HG03064 (cell line): ENCODE measurements around the gene SCNN1B.

Experiments
- ATAC-seq: cut with Tn5 transposase; IDR thresholded peaks from one replicate; pipeline ENCODE4 v1.9.1; 2021; ENCODE audit warnings: low read depth; ENCODE audit not compliant: unreplicated experiment

Gene SCNN1B

DNA sequence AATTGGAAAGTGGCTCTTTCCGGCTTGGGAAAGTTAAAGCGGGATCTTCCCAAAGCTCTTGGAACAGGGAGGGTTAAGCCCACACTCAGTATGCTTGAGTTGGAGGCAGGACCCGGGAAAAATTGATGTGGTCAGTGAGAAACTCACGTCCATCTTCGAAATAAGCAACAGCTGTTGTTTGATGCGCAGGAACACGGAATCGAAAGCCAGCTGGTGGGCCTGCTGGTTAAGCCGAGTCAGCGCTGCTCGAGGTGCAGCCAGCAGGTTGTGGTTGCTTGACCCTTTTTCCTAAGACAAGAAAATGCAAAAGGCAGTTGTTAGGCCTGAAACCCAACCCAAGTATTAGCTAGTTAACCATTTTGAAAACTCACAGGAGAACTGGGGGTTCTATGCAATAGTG lies 101.4 kb downstream of the SCNN1B start:
- no peak for ATAC-seq

- ATAC-seq: no peak
Measured at GRCh38 chr16:23406024-23406423, 103.9 kb downstream of the SCNN1B start.

DNA sequence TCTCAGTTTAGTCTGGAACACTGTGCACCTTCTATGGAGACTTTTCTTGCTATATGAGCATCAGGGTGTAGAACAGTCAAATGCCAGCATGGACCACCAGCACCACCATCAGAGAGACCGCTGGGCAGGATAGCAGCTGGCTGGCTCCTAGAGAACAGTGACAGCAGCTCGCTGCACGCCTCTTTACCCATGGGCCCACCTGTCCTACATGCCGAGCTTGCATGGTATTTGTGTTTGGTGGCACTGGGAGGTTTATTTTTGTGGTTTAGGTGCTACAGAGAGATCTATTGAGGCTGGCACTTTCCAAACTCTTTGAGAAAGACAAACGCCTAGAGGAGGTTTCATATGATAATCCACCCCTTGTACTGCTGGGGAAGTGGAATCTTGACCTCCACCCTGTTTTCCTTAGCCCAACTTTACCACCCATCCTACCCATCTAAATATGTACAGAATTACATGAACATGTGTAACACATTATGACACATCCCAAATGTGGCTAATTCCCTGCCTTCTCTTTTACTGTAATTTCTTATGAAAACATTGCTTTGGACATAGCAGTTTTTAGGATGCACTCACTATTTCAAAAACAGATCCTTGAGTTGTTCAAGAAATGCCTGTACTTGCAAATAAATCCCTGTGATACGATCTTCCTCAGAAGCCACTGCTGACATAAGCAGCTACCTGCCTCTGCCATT lies 104.6 kb downstream of the SCNN1B start:
- ATAC-seq: no peak

DNA sequence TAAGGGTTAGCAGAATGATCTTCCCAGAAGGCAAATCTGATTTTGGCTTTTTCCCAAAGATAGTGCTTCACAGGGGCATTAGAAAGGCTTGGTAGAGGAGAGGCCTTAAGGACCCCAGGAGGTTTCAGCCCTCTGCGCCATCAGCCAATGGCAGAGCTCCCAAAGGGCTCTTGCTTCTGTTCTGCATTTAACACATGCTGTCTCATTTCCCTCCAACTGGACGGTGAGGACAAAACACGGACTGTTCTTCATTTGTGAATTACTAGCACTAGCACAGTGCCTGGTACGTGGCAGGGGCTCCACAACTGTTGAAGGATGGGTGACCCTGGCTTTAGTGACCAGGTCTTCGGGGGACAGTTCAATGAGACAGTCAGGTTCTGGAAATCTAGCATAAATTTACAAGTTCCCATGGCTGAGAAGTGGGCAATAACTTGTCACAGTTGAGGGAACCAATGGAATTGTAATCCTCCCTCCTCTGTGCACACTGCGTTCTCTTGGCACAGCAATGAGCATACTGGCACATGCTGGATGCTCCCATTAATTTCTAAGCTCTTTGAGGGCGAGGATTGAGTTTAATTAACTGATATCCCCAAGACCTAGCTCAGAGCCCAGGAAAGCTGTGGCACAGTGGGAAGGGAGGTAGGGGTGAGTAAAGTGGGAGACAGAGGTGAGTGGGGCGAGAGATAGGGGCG lies 105.5 kb downstream of the SCNN1B start:
- no peak for ATAC-seq

- ATAC-seq: no peak
Measured at GRCh38 chr16:23408242-23408822, 106.2 kb downstream of the SCNN1B start.

DNA sequence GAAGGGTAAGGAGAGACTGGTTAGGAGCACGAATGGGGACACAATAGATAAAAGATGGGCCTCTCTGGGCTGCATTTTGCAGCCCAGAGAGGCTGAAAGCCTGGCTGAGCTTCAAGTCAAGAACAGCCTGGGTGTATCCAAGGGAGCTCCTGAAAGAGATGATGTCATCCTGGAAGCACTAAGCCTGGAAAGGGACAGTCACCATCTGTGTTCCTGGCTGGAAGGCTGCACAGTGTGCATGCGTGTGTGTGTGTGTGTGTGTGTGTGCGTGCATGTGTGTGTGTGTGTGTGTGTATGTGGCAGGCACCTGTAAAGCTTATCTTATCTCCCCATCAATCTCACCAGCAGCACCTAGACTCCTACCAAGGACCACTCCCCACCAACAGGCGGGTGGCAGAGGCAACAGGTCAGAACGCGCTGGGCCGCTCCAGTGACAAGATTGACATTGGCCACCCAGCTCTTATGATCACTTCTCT lies 106.8 kb downstream of the SCNN1B start:
- no peak for ATAC-seq

GRCh38 chr16:23409522-23409921 lies 107.4 kb downstream of the SCNN1B start:
- ATAC-seq: no peak

- no peak for ATAC-seq
Measured at GRCh38 chr16:23410176-23410575, 108.1 kb downstream of the SCNN1B start.

DNA sequence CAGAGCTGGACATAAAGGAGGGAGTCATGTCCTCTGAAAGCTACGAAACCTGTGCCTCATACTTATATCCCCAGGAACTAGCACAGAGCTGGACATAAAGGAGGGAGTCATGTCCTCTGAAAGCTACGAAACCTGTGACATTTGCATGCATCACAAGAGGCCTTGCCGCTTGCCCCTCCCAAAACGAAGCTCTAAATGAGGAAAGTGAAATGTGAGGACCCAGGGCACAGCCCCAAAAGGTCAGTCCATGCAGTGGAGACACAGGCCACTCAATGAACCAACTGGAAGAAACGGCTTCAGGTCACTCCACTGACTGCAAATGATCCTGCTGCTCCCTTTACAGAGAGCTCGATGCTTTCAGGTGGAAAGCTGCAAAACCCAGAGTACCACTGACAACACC lies 112.6 kb downstream of the SCNN1B start:
- no peak for ATAC-seq

GRCh38 chr16:23416816-23417215 lies 114.7 kb downstream of the SCNN1B start:
- no peak for ATAC-seq

DNA sequence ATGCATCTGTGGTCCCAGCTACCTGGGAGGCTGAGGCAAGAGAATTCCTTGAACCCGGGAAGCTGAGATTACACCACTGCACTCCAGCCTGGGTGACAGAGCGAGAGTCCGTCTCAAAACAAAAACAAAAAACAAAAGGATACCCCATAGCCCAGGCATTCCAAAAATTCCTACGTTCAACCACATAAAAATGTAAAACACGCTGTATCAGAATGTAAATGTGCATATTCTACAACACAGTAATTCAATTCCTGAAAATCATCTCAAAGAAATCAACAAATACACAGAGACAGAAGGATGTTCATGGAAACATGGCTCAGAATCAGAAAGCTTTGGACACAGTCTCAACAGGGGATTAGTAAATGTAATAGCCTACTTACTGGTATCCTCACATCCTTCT lies 117.9 kb downstream of the SCNN1B start:
- ATAC-seq: no peak

- ATAC-seq: no peak
Measured at GRCh38 chr16:23423496-23424049, 121.5 kb downstream of the SCNN1B start.

DNA sequence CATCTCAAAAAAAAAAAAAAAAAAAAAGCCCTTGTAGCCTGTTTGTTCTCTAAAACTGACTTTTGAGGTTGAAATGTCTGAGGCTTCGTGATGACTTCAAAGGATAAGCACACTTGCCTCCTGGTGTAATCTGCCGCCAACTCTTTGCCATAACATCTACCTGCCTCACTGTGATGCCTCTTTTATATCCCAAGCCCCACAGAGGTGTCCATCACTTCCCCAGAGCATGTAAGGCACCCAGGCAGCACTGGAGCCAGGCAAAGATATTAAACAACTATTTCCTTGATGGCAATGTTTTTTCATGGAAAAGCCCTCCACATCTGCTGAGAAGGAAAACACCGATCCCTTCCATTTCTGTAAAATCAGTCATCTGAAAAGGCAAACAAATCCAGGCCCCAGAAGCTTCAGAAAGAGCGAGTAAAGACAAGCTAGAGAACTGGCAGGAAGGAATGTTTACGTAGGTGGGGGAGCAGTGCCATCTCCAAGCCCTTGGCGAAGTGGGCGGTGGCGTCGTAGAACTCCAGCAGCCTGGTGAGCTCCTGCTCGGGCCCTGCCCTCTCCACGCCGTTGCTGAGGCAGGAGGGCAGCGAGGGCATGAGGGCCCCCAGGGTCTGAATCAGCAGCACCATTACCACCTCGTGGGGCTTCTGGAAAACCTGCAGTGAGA lies 122.3 kb downstream of the SCNN1B start:
- no peak for ATAC-seq

GRCh38 chr16:23428351-23428750 lies 126.2 kb downstream of the SCNN1B start:
- no peak for ATAC-seq
